Measurements from ENCODE around the gene FOXO6. TPM values are rescaled to one million over a fixed set of nuclear protein-coding genes. Genes with fewer than 3 reads are reported as not detected.

Gene FOXO6
- total RNA-seq, 6 experiments from 2014 or later = 0.12 to 0.55 (median 0.54) TPM; not detected in 3

DNA sequence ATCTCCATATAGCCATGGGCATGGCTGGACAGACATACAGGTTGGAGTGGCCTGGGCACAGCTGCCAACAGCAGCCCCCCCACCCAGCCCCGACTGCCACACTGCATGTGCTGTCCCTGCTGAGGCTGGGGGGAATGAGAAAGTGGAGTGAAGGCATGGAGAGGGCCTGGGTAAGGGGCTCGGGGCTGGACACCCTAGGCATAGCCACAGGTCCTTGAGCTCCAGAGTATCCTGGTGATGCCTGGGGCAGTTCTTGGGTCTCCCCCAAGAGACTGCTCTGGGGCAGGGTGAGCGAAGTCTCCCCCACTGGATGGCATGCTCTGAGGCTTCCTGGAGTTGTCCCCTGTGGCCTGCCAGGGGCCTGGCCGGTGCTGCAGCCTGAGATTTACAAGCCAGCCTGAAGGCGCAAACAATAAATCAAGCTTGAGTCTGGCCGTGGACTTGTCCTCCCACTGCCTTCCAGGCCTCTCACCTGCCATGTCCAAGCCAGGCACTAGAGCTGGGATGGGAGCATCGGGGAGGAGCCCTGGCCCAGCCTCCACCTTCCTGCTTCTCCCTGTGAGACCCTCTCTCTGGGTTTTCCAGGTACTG, 53.6 kb downstream of the FOXO6 start:
- Histone ChIP-seq H3K4me3 (no peak overlapping the region), H3K36me3 (no peaks in the 10 kb centered on the region), H3K27me3 (no peaks in the 10 kb centered on the region), H3K27ac (no peak overlapping the region), H3K4me1 (no peaks in the 10 kb centered on the region), H3K9me3 (no peaks in the 10 kb centered on the region)
- intact Hi-C loops (cut with DNase I) = loop anchor here (5.0 kb wide), 2 partner anchors 133 to 143 kb away; no protein-coding TSS in a partner anchor
- DNase-seq (no peak), ATAC-seq (no peak)
- WGBS (ENCODE audit: insufficient coverage, low coverage, low lambda C conversion rate, missing lambda C conversion rate) = 86% methylated on average over 1 of the region's 7 CpGs
- TF ChIP-seq CTCF (IDR thresholded peaks at IDR 0.05) (no peak), POLR2A (IDR thresholded peaks at IDR 0.05) (no peak)

DNA sequence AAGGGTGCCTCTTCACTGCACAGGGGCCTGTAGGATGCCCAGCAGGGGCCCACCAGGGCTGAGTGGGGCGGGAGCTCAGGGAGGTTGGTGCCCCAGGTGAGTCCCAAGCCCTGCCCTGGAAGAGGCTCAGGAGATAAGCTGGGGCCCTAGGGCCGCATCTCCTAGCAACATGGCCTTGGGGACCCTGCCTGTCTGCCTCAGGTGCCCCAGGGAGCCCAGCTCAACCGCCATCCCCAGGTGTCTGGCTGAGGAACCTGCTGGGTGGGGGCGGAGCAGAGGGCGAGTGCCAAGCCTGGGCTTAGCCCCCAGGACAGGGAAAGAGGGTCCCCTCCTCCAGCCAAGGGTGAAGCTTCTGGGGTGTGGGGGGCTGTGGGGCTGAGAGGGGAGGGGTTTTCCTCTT, 54.8 kb downstream of the FOXO6 start:
- intact Hi-C loops (cut with DNase I) = loop anchor here in 1 of 2 donors (5.0 kb wide), 1 partner anchor 144 kb away; no protein-coding TSS in a partner anchor
- Histone ChIP-seq H3K4me1 (no peaks in the 10 kb centered on the region), H3K4me3 (no peak overlapping the region), H3K9me3 (no peaks in the 10 kb centered on the region), H3K36me3 (no peaks in the 10 kb centered on the region), H3K27me3 (no peaks in the 10 kb centered on the region), H3K27ac (no peak overlapping the region)
- WGBS (ENCODE audit: insufficient coverage, low coverage, low lambda C conversion rate, missing lambda C conversion rate) = no CpG with 5 or more reads among the region's 5 CpGs
- TF ChIP-seq POLR2A (IDR thresholded peaks at IDR 0.05) = no peak
- no peak for TF ChIP-seq CTCF (IDR thresholded peaks at IDR 0.05)
- DNase-seq = no peak
- ATAC-seq = no peak

- H3K4me3 ChIP-seq = no peak overlapping the region
- 55% methylated on average over 14 of the region's 18 CpGs for WGBS (ENCODE audit: insufficient coverage, low coverage, low lambda C conversion rate, missing lambda C conversion rate)
- ATAC-seq = peak; percentile 79 to 90 (median 86)
- intact Hi-C loops (cut with DNase I) = loop anchor here in 1 of 2 donors (5.0 kb wide), 1 partner anchor 144 kb away; no protein-coding TSS in a partner anchor
- no peaks in the 10 kb centered on the region for H3K27me3 ChIP-seq
- no peaks in the 10 kb centered on the region for H3K36me3 ChIP-seq
- H3K4me1 ChIP-seq = no peaks in the 10 kb centered on the region
- no peak overlapping the region for H3K27ac ChIP-seq
- no peaks in the 10 kb centered on the region for H3K9me3 ChIP-seq
- peak; percentile 82 to 90 (median 84) for TF ChIP-seq CTCF (IDR thresholded peaks at IDR 0.05)
- TF ChIP-seq POLR2A (IDR thresholded peaks at IDR 0.05) = no peak
- DNase-seq = peak; percentile 66 to 75 (median 66)
These were observed 55.5 kb downstream of the FOXO6 start for GRCh38 chr1:41416552-41417334.

GRCh38 chr1:41417335-41417682, 56.1 kb downstream of the FOXO6 start:
- Histone ChIP-seq H3K4me3 (no peak overlapping the region), H3K4me1 (no peaks in the 10 kb centered on the region), H3K9me3 (no peaks in the 10 kb centered on the region), H3K36me3 (no peaks in the 10 kb centered on the region), H3K27me3 (no peaks in the 10 kb centered on the region), H3K27ac (no peak overlapping the region)
- TF ChIP-seq POLR2A (IDR thresholded peaks at IDR 0.05) (no peak), CTCF (IDR thresholded peaks at IDR 0.05) (no peak)
- ATAC-seq (no peak), DNase-seq (no peak)
- intact Hi-C loops (cut with DNase I) = loop anchor here in 1 of 2 donors (5.0 kb wide), 1 partner anchor 145 kb away; no protein-coding TSS in a partner anchor
- WGBS (ENCODE audit: insufficient coverage, low coverage, low lambda C conversion rate, missing lambda C conversion rate) = 29% methylated on average over 1 of the region's 1 CpG

Measured in right lobe of liver (tissue), 6 donors.